ENCODE measurements around the gene MAP3K5. TPM values are rescaled to one million over a fixed set of nuclear protein-coding genes. Genes with fewer than 3 reads are reported as not detected.
"Not testable (repeated sequence)": the region's sequence is repeated elsewhere in the genome, so short reads cannot be mapped to it uniquely, and the experiment has no call there.

MAP3K5 gene
- total RNA-seq, 1 experiment from 2014 or later: 8.1 TPM

GRCh38 chr6:136591617-136592016, 200.7 kb downstream of the MAP3K5 start:
- CTCF ChIA-PET: no interaction called here
- in situ Hi-C loops (cut with HindIII; ENCODE audit: low pct_unique_long_range_greater_than_20kb, low sequenced_read_pairs): no loop called here

GRCh38 chr6:136590846-136591245, 201.4 kb downstream of the MAP3K5 start:
- H3K27ac ChIP-seq (ENCODE audit: low read length); BruUV-seq (replicated peaks); H3K9me3 ChIP-seq (ENCODE audit: control insufficient read depth, insufficient read depth, low read depth, low read length); DNase-seq (ENCODE audit: low read depth, low spot score); H3K4me3 ChIP-seq (ENCODE audit: low read depth in 2 of 2, low read length in 2 of 2); POLR2A ChIA-PET; in situ Hi-C loops (cut with HindIII; ENCODE audit: low pct_unique_long_range_greater_than_20kb, low sequenced_read_pairs); H3K27me3 ChIP-seq (ENCODE audit: control insufficient read depth, insufficient read depth, low read length); H3K4me1 ChIP-seq (ENCODE audit: control insufficient read depth, insufficient read depth, low read length); ATAC-seq; intact Hi-C loops (cut with micrococcal nuclease; ENCODE audit: unreplicated experiment); CTCF ChIA-PET; H3K36me3 ChIP-seq (ENCODE audit: control insufficient read depth, insufficient read depth, low read length): not testable (repeated sequence)

More at GRCh38 chr6:136591617-136592016, 200.7 kb downstream of the MAP3K5 start:
- Histone ChIP-seq H3K4me1 (ENCODE audit: control insufficient read depth, insufficient read depth, low read length) (no peaks in the 10 kb centered on the region), H3K9me3 (ENCODE audit: control insufficient read depth, insufficient read depth, low read depth, low read length) (no peaks in the 10 kb centered on the region), H3K36me3 (ENCODE audit: control insufficient read depth, insufficient read depth, low read length) (no peaks in the 10 kb centered on the region; the same call in 1 of the 2 replicates), H3K27me3 (ENCODE audit: control insufficient read depth, insufficient read depth, low read length) (no peaks in the 10 kb centered on the region), H3K4me3 (ENCODE audit: low read depth in 2 of 2, low read length in 2 of 2) (no peak overlapping the region), H3K27ac (ENCODE audit: low read length) (no peak overlapping the region)
- intact Hi-C loops (cut with micrococcal nuclease; ENCODE audit: unreplicated experiment): no loop called here
- no peak for TF ChIP-seq REST (IDR thresholded peaks at IDR 0.05; ENCODE audit: insufficient read depth in 1 of 2, low read depth in 2 of 2, low read length in 1 of 2)
- TF ChIP-seq POLR2AphosphoS5 (IDR thresholded peaks at IDR 0.05; ENCODE audit: low read depth, low read length): no peak
- no peak for TF ChIP-seq CTCF (IDR thresholded peaks at IDR 0.05)
- no peak for TF ChIP-seq TCF7L2 (IDR thresholded peaks at IDR 0.05; ENCODE audit: low read depth, low read length)
- no peak for TF ChIP-seq SIN3A (IDR thresholded peaks at IDR 0.05; ENCODE audit: borderline replicate concordance, insufficient read depth, low read depth, low read length)
- ATAC-seq: no peak
- POLR2A ChIA-PET: no interaction called here
- no TSS peak for BruUV-seq (replicated peaks)
- no peak for DNase-seq (ENCODE audit: low read depth, low spot score)

- CTCF ChIA-PET: no interaction called here
- DNase-seq (ENCODE audit: low read depth, low spot score): no peak
- no peak for TF ChIP-seq SIN3A (IDR thresholded peaks at IDR 0.05; ENCODE audit: borderline replicate concordance, insufficient read depth, low read depth, low read length)
- no peak for TF ChIP-seq POLR2AphosphoS5 (IDR thresholded peaks at IDR 0.05; ENCODE audit: low read depth, low read length)
- no peak for TF ChIP-seq CTCF (IDR thresholded peaks at IDR 0.05)
- TF ChIP-seq REST (IDR thresholded peaks at IDR 0.05; ENCODE audit: insufficient read depth in 1 of 2, low read depth in 2 of 2, low read length in 1 of 2): no peak
- TF ChIP-seq TCF7L2 (IDR thresholded peaks at IDR 0.05; ENCODE audit: low read depth, low read length): no peak
- no peaks in the 10 kb centered on the region for H3K27me3 ChIP-seq (ENCODE audit: control insufficient read depth, insufficient read depth, low read length)
- intact Hi-C loops (cut with micrococcal nuclease; ENCODE audit: unreplicated experiment) (no loop called here), in situ Hi-C loops (cut with HindIII; ENCODE audit: low pct_unique_long_range_greater_than_20kb, low sequenced_read_pairs) (no loop called here)
- H3K9me3 ChIP-seq (ENCODE audit: control insufficient read depth, insufficient read depth, low read depth, low read length): no peaks in the 10 kb centered on the region
- no peak overlapping the region for H3K4me3 ChIP-seq (ENCODE audit: low read depth in 2 of 2, low read length in 2 of 2)
- POLR2A ChIA-PET: no interaction called here
- H3K4me1 ChIP-seq (ENCODE audit: control insufficient read depth, insufficient read depth, low read length): no peaks in the 10 kb centered on the region
- no peak for ATAC-seq
- no TSS peak for BruUV-seq (replicated peaks)
- H3K27ac ChIP-seq (ENCODE audit: low read length): no peak overlapping the region
- no peaks in the 10 kb centered on the region; the same call in 1 of the 2 replicates for H3K36me3 ChIP-seq (ENCODE audit: control insufficient read depth, insufficient read depth, low read length)
These were observed 204.8 kb downstream of the MAP3K5 start for GRCh38 chr6:136587527-136587926.

All from Panc1 (cell line).